ENCODE measurements around the gene HBM.
"Not testable (repeated sequence)": the region's sequence is repeated elsewhere in the genome, so short reads cannot be mapped to it uniquely, and the experiment has no call there.

HBM gene

GRCh38 chr16:200388-200787, 34.6 kb downstream of the HBM start:
- DNase-seq (ENCODE audit: low read depth) = peak; percentile 37

GRCh38 chr16:203246-203645, 37.5 kb downstream of the HBM start:
- no peak overlapping the region for H3K4me3 ChIP-seq (ENCODE audit: low read length)
- no peak for DNase-seq (ENCODE audit: low read depth)
- no peak for TF ChIP-seq CTCF (conservative IDR thresholded peaks at IDR 0.05; ENCODE audit: low read depth, low read length)

More at GRCh38 chr16:200388-200787, 34.6 kb downstream of the HBM start:
- H3K4me3 ChIP-seq (ENCODE audit: low read length) = no peak overlapping the region
- TF ChIP-seq CTCF (conservative IDR thresholded peaks at IDR 0.05; ENCODE audit: low read depth, low read length) = no peak

- not testable (repeated sequence) for DNase-seq (ENCODE audit: low read depth); H3K4me3 ChIP-seq (ENCODE audit: low read length)
Observed at GRCh38 chr16:204046-204445, 38.3 kb downstream of the HBM start.

GRCh38 chr16:209359-209758, 43.6 kb downstream of the HBM start:
- not testable (repeated sequence) for H3K4me3 ChIP-seq (ENCODE audit: low read length); DNase-seq (ENCODE audit: low read depth)

GRCh38 chr16:211631-212180, 45.9 kb downstream of the HBM start:
- not testable (repeated sequence) for DNase-seq (ENCODE audit: low read depth); H3K4me3 ChIP-seq (ENCODE audit: low read length)

GRCh38 chr16:212999-213398, 47.2 kb downstream of the HBM start:
- no peak overlapping the region for H3K4me3 ChIP-seq (ENCODE audit: low read length)
- DNase-seq (ENCODE audit: low read depth) = no peak
- TF ChIP-seq CTCF (conservative IDR thresholded peaks at IDR 0.05; ENCODE audit: low read depth, low read length) = no peak

All from retinal pigment epithelial cell (primary cell).